Panc1 (cell line): Measurements from ENCODE around the gene SLC40A1. TPM values are rescaled to one million over a fixed set of nuclear protein-coding genes. Genes with fewer than 3 reads are reported as not detected.

Experiments
- total RNA-seq: library from RNA; stranded (reverse); gene quantifications from one replicate; pipeline ENCODE4 v1.2.1, GENCODE V29; 2021; ENCODE audit not compliant: unreplicated experiment

Gene SLC40A1
- total RNA-seq, 1 experiment from 2014 or later: 0.74 TPM

Other genes starting within 250 kb of the SLC40A1 start
- gene WDR75, start 139.3 kb downstream of the SLC40A1 start, total RNA-seq: 58.3 TPM
- gene ASNSD1, start 80.7 kb upstream of the SLC40A1 start, total RNA-seq: 30.3 TPM
- 4.4 TPM for gene ANKAR, start 93.9 kb upstream of the SLC40A1 start, total RNA-seq
- gene OSGEPL1, start 182.0 kb upstream of the SLC40A1 start, total RNA-seq: 6.3 TPM
- gene ORMDL1, start 203.6 kb upstream of the SLC40A1 start, total RNA-seq: 42.4 TPM
- gene PMS1, start 203.7 kb upstream of the SLC40A1 start, total RNA-seq: 47.0 TPM